ENCODE measurements around the gene MDH2.
"Not testable (repeated sequence)": the region's sequence is repeated elsewhere in the genome, so short reads cannot be mapped to it uniquely, and the experiment has no call there.

Gene MDH2

GRCh38 chr7:76047811-76048667 lies at the start of gene MDH2, which contains the start of gene STYXL1:
MDH2 (plus strand) TSS chr7:76048106; CDS start chr7:76048161, 55 bp downstream.
STYXL1 (minus strand) TSS chr7:76048000; CDS start chr7:76030523, 17,477 bp downstream.
- peak; percentile 95 for DNase-seq

DNA sequence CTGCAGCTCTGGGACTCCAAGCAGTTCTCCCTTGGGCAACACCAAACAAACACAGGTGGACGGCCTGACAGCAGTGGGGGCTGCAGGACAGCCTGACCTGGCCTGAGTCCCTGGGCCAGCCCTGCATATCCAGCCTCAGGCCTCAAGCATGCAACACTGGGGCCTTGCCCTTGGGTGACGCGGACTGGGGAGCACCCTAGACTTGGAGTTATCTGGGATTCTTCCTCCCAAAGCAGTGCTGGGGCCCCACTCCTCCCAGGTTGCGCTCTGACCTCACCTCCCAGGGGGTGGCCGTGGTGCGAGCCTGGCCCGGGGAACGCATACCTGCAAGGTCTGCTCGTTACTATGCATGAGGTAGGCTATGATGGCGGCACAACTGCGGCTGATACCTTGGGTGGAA lies 47.3 kb upstream of the MDH2 start:
- DNase-seq, result no peak

- no peak for DNase-seq
Observed at GRCh38 chr7:76002139-76002538, 45.8 kb upstream of the MDH2 start.

DNA sequence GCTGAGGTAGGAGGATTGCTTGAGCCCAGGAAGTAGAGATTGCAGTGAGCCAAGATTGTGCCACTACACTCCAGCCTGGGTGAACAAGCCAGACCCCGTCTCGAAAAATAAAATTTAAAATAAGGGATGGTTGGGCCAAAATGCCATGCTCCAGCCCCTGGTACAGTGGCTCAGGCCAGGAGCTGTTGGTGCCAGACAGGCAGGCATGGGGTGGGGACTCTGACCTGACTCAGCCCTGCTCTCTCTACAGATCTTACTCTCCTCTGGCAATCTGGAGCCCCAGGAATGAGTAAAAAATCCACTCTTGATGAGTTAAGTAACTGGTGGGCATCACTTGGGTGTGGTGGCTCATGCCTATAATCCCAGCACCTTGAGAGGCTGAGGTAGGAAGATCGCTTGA lies 45.1 kb upstream of the MDH2 start:
- no peak for DNase-seq

GRCh38 chr7:76003351-76003750 lies 44.6 kb upstream of the MDH2 start:
- no peak for DNase-seq

DNA sequence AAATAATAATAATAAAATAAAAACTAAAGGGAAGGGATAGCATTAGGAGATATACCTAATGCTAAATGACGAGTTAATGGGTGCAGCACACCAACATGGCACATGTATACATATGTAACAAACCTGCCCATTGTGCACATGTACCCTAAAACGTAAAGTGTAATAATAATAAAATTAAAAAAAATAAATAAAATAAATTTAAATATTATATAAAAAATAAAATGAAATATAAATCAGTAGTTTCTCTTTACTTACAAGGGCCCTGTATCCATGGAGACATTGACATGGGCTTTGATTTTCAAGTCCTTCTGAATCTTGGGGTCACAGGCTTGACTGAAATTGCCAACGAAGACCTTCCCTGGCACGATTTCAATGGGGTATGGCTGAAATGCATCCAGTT lies 42.9 kb upstream of the MDH2 start:
- not testable (repeated sequence) for DNase-seq

GRCh38 chr7:76008156-76008687 lies 39.7 kb upstream of the MDH2 start:
- DNase-seq, result peak; percentile 20

GRCh38 chr7:76009672-76010600 lies 38.0 kb upstream of the MDH2 start:
- no peak for DNase-seq

- DNase-seq, result no peak
Observed at GRCh38 chr7:76011442-76011861, 36.5 kb upstream of the MDH2 start.

DNA sequence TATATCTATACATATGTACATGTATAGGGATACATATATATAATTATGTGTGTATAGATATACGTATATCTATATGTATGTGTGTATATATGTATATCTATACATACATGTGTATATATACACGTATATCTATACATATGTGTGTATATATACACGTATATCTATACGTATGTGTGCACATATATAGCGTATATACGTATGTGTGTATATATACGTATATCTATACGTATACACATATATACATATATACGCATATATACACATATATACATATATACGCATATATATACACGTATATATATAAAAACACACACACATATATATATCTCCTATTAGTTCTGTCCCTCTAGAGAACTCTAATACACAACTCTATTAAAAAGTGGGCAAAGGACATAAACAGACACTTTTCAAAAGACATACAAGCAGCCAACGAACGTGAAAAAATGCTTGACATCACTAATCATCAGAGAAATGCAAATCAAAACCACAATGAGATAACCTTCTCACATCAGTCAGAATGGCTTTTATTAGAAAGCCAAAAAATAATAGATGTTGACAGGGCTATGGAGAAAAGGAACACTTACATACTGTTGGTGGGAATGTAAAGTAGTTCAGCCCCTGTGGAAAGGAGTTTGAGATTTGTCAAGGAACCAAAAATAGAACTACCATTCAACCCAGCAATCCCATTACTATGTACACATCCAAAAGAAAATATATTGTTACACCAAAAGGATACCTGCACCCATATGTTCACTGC lies 31.5 kb upstream of the MDH2 start:
- DNase-seq, result no peak

DNA sequence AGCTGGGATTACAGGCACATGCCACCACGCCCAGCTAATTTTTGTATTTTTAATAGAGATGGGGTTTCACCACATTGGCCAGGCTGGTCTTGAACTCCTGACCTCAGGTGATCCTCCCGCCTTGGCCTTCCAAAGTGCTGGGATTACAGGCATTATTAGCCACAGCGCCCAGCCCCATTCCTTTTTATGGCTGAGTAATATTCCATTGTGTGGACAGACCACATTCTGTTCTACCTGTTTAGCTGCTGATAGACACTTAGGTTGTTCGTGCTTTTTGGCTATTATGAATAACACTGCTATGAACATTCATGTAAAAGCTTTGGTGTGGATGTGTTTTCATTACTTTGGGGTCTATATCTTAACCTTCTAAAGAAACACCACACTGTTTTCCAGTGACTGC lies 29.4 kb upstream of the MDH2 start:
- DNase-seq, result not testable (repeated sequence)

DNA sequence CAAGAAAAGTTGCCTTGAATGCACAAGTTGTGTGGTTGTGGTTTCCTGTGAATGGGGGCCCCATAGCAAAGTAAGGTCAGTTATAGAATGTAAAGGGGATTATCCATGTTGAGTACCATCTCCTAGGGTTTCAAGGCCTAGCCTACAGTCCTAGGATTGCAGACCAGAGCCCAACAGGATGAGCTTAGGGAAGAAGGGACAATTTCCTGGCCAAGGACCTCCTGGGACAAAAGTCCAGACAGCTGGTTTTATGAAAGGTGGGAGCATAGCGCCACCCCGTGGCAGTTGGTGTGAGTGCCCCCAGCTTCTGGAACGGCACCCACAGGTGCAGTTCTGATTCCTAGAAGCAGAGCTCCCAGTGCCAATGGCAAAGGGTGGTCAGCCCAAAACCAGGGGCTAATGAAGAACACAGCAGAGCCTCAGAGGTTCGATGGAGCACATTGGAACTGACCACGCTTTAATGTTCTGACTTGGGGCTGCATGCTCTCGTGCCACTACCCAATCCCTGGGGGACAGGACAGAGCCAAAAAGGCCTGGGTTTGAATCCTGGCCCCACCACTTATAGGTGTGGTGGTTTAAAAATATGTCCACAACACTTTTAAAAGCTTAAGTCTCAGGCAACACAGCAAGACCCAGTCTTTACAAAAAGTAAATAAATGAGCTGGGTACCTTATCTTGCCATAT lies 27.7 kb upstream of the MDH2 start:
- peak; percentile 78 for DNase-seq

- DNase-seq, result no peak
Observed at GRCh38 chr7:76022026-76022780, 25.7 kb upstream of the MDH2 start.

GRCh38 chr7:76023002-76023401 lies 24.9 kb upstream of the MDH2 start:
- no peak for DNase-seq

DNA sequence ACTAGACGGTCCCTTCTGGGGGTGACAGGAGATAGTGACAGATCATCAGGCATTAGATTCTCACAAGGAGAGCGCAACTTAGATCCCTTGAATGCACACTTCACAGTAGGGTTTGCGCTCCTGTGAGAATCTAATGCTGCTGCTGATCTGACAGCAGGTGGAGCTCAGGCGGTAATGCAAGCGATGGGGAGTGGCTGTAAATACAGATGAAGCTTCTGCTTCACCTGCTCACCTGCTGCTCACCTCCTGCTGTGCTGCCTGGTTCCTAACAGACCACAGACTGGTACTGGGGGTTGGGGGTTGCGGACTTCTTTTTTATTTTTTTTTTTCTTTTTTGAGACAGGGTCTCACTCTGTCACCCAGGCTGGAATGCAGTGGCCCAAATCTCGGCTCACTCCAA lies 18.2 kb upstream of the MDH2 start:
- not testable (repeated sequence) for DNase-seq

DNA sequence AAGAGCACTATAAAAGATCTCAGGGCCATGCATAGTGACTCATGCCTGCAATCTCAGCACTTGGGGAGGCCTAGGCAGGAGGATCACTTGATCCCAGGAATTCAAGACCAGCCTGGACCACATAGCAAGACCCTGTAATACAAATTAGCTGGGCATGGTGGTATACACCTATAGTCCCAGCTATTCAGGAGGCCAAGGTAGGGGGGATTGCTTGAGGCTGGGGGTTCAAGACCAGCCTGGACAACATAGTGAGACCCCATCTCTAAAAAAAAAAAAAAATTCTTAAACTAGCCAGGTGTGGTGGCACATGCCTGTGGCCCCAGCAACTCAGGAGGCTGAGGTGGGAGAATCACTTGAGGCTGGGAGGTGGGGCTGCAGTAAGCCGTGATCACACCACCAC lies 15.9 kb upstream of the MDH2 start:
- DNase-seq, result no peak

- no peak for DNase-seq
Observed at GRCh38 chr7:76037310-76037709, 10.6 kb upstream of the MDH2 start.

GRCh38 chr7:76040126-76040525 lies 7.8 kb upstream of the MDH2 start:
- no peak for DNase-seq

- DNase-seq, result no peak
Observed at GRCh38 chr7:76044375-76044865, 3.5 kb upstream of the MDH2 start.

- DNase-seq, result no peak
Observed at GRCh38 chr7:76047305-76047810, 548 bp upstream of the MDH2 start.

- DNase-seq, result peak; percentile 33
Observed at GRCh38 chr7:76048668-76048988, 722 bp downstream of the MDH2 start.
